HEK293 (cell line): ENCODE results near the gene NPTN.

Experiments used
- CTCF ChIA-PET: fragments of 350-600 bp; formaldehyde crosslinking; extraction: SDS; loops from one replicate; lab custom pipeline; 2021; ENCODE audit warnings: antibody characterized with exemption; lab: Yijun Ruan, JAX
- POLR2A ChIA-PET: fragments of 300-600 bp; formaldehyde crosslinking; extraction: SDS; loops from one replicate; lab custom pipeline; 2020; ENCODE audit warnings: antibody characterized with exemption, inconsistent platforms; lab: Yijun Ruan, JAX
- H3K27ac ChIP-seq: fragments of 200-500 bp; sonication (Bioruptor generic); 2 replicates; pipeline ENCODE4 v1.5.1; 2014; ENCODE audit warnings: low read depth, low read length, control low read depth, inconsistent platforms; ENCODE audit errors: extremely low read depth
- H3K36me3 ChIP-seq, 2 experiments: fragments of 200-500 bp in 1 of 2; sonication (Bioruptor generic) in 1 of 2; 1 replicate in 1 of 2; 2 replicates in 1 of 2; pipeline ENCODE4 v1.5.1; 2014 to 2017; ENCODE audit warnings: inconsistent platforms in 2 of 2, low read length in 2 of 2; ENCODE audit not compliant: control insufficient read depth in 2 of 2, insufficient read depth in 1 of 2
- H3K4me1 ChIP-seq: fragments of 200-500 bp; sonication (Bioruptor generic); 2 replicates; pipeline ENCODE4 v1.5.1; 2014; ENCODE audit warnings: mild to moderate bottlenecking, low read length, inconsistent platforms; ENCODE audit not compliant: control insufficient read depth, insufficient read depth
- H3K4me3 ChIP-seq: 2 replicates; pipeline ENCODE4 v1.5.1; 2011; ENCODE audit warnings: low read depth, mild to moderate bottlenecking, control low read depth, low read length, moderate library complexity
- H3K9me3 ChIP-seq: fragments of 200-500 bp; sonication (Bioruptor generic); 2 replicates; pipeline ENCODE4 v1.5.1; 2014; ENCODE audit warnings: low read depth, low read length, inconsistent platforms; ENCODE audit not compliant: control insufficient read depth, insufficient read depth
- IKZF3 ChIP-seq: fragments of 450-650 bp; IDR thresholded peaks from 2 replicates; pipeline ENCODE4 v1.5.0; 2018; ENCODE audit warnings: missing biosample characterization, mild to moderate bottlenecking, missing genetic modification characterization, moderate library complexity
- KLF17 ChIP-seq: fragments of 450-650 bp; formaldehyde crosslinking; IDR thresholded peaks from 2 replicates; pipeline ENCODE4 v1.5.1; 2016; ENCODE audit warnings: missing biosample characterization, missing genetic modification characterization
- MEIS1 ChIP-seq: sonication (generic); formaldehyde crosslinking; IDR thresholded peaks from 2 replicates; pipeline ENCODE4 v1.8.1; 2022; ENCODE audit warnings: missing genetic modification reagents, mild to moderate bottlenecking, borderline replicate concordance
- MYNN ChIP-seq: fragments of 450-650 bp; formaldehyde crosslinking; IDR thresholded peaks from 2 replicates; pipeline ENCODE4 v1.5.1; 2016; ENCODE audit warnings: missing biosample characterization, missing genetic modification characterization, borderline replicate concordance
- REST ChIP-seq: fragments of 450-650 bp; formaldehyde crosslinking; IDR thresholded peaks from 2 replicates; pipeline ENCODE4 v1.5.1; 2016; ENCODE audit warnings: missing biosample characterization, missing genetic modification characterization
- SP7 ChIP-seq: fragments of 450-650 bp; formaldehyde crosslinking; IDR thresholded peaks from 2 replicates; pipeline ENCODE4 v1.5.1; 2016; ENCODE audit warnings: missing biosample characterization, missing genetic modification characterization
- WT1 ChIP-seq: fragments of 450-650 bp; formaldehyde crosslinking; IDR thresholded peaks from 2 replicates; pipeline ENCODE4 v1.5.1; 2016; ENCODE audit warnings: missing biosample characterization, missing genetic modification characterization
- ZBTB17 ChIP-seq: fragments of 450-650 bp; formaldehyde crosslinking; IDR thresholded peaks from 2 replicates; pipeline ENCODE4 v1.5.1; 2016; ENCODE audit warnings: missing biosample characterization, missing genetic modification characterization
- ZBTB21 ChIP-seq: fragments of 450-650 bp; formaldehyde crosslinking; IDR thresholded peaks from 2 replicates; pipeline ENCODE4 v1.5.1; 2017; ENCODE audit warnings: missing biosample characterization, missing genetic modification characterization
- ZNF10 ChIP-seq: fragments of 450-650 bp; formaldehyde crosslinking; IDR thresholded peaks from 2 replicates; pipeline ENCODE4 v1.5.1; 2017; ENCODE audit warnings: missing biosample characterization, missing genetic modification characterization
- ZNF19 ChIP-seq: fragments of 450-650 bp; formaldehyde crosslinking; IDR thresholded peaks from 2 replicates; pipeline ENCODE4; 2016; ENCODE audit warnings: missing biosample characterization, missing genetic modification characterization, low read depth
- ZNF248 ChIP-seq: fragments of 450-650 bp; formaldehyde crosslinking; IDR thresholded peaks from 2 replicates; pipeline ENCODE4 v1.5.1; 2017; ENCODE audit warnings: missing biosample characterization, missing genetic modification characterization
- ZNF280D ChIP-seq: fragments of 450-650 bp; formaldehyde crosslinking; IDR thresholded peaks from 2 replicates; pipeline ENCODE4 v1.5.1; 2016; ENCODE audit warnings: missing biosample characterization, missing genetic modification characterization
- ZNF292 ChIP-seq: fragments of 450-650 bp; formaldehyde crosslinking; IDR thresholded peaks from 2 replicates; pipeline ENCODE4 v1.5.1; 2016; ENCODE audit warnings: low read depth, missing biosample characterization, missing genetic modification characterization, borderline replicate concordance
- ZNF362 ChIP-seq: fragments of 450-650 bp; formaldehyde crosslinking; IDR thresholded peaks from 2 replicates; pipeline ENCODE4 v1.5.1; 2016; ENCODE audit warnings: missing biosample characterization, missing genetic modification characterization
- ZNF404 ChIP-seq: fragments of 450-650 bp; formaldehyde crosslinking; IDR thresholded peaks from 2 replicates; pipeline ENCODE4 v1.5.1; 2017; ENCODE audit warnings: missing biosample characterization, missing genetic modification characterization
- ZNF426 ChIP-seq: fragments of 450-650 bp; formaldehyde crosslinking; IDR thresholded peaks from 2 replicates; pipeline ENCODE4 v1.5.1; 2017; ENCODE audit warnings: missing biosample characterization, missing genetic modification characterization, mild to moderate bottlenecking, inconsistent platforms, moderate library complexity
- ZNF488 ChIP-seq: fragments of 450-650 bp; formaldehyde crosslinking; IDR thresholded peaks from 2 replicates; pipeline ENCODE4 v1.5.1; 2016; ENCODE audit warnings: missing biosample characterization, missing genetic modification characterization
- ZNF501 ChIP-seq: fragments of 450-650 bp; formaldehyde crosslinking; IDR thresholded peaks from 2 replicates; pipeline ENCODE4 v1.5.1; 2016; ENCODE audit warnings: missing biosample characterization, missing genetic modification characterization
- ZNF555 ChIP-seq: fragments of 450-650 bp; formaldehyde crosslinking; conservative IDR thresholded peaks from 2 replicates; pipeline ENCODE4 v1.5.1; 2017; ENCODE audit warnings: missing biosample characterization, mild to moderate bottlenecking, missing genetic modification characterization, inconsistent platforms
- ZNF692 ChIP-seq: fragments of 450-650 bp; formaldehyde crosslinking; IDR thresholded peaks from 2 replicates; pipeline ENCODE4 v1.5.1; 2016; ENCODE audit warnings: missing biosample characterization, missing genetic modification characterization

NPTN gene

GRCh38 chr15:73648014-73648295, 14.8 kb upstream of the NPTN start (continued):
- TF ChIP-seq REST (tag by site-specific recombination), result no peak

GRCh38 chr15:73647259-73648013, 14.2 kb upstream of the NPTN start:
- POLR2A ChIA-PET, result interaction anchor here (0.6 to 1.2 kb wide), 2 partner anchors 13 to 51 kb away, joined by 3 to 5 read pairs; no protein-coding TSS in a partner anchor
- H3K4me1 ChIP-seq, result no peaks in the 10 kb centered on the region
- no peaks in the 10 kb centered on the region for H3K36me3 ChIP-seq
- H3K27ac ChIP-seq, result peak overlapping the region; percentile 34; the same call in 1 of the 2 replicates
- CTCF ChIA-PET, result interaction anchor here (0.6 to 20.6 kb wide), 6 partner anchors 12 to 250 kb away, joined by 3 to 543 read pairs (median 4); partner anchors contain the start of gene NPTN
- H3K4me3 ChIP-seq, result no peak overlapping the region
- H3K9me3 ChIP-seq, result no peaks in the 10 kb centered on the region
- TF ChIP-seq ZNF10 (tag by site-specific recombination) (no peak), ZNF488 (no peak), ZBTB21 (no peak), ZNF426 (tag by site-specific recombination) (no peak), WT1 (tag by site-specific recombination) (0 out of 2 replicates have a peak, but pooled peaks have one; percentile 43), ZNF692 (no peak), ZNF19 (tag by site-specific recombination) (no peak), SP7 (tag by site-specific recombination) (peak; percentile 52; the same call in 1 of the 2 replicates), ZNF292 (tag by site-specific recombination) (no peak), ZNF501 (tag by site-specific recombination) (no peak), ZNF555 (no peak), KLF17 (tag by site-specific recombination) (peak; percentile 74; the same call in 1 of the 2 replicates), ZNF280D (tag by site-specific recombination) (no peak), ZNF404 (no peak), ZNF248 (tag by site-specific recombination) (no peak), ZBTB17 (tag by site-specific recombination) (peak; percentile 90), MEIS1 (CRISPR knock-in tag) (no peak), MYNN (tag by site-specific recombination) (no peak), IKZF3 (tag by site-specific recombination) (no peak; the same call in 1 of the 2 replicates), ZNF362 (tag by site-specific recombination) (peak; percentile 55; the same call in 1 of the 2 replicates)
